H9 (cell line): Measurements from ENCODE around the gene FBXL5. TPM values are rescaled to one million over a fixed set of nuclear protein-coding genes. Genes with fewer than 3 reads are reported as not detected.

Source experiments
- DNase-seq: peaks from one replicate; pipeline ENCODE4 v3.0.0-alpha.2; 2017
- H2AFZ ChIP-seq: one replicate; pipeline ENCODE4 v1.6.1; 2013; ENCODE audit warnings: mild to moderate bottlenecking, low read length, control low read depth, moderate library complexity
- H2AK5ac ChIP-seq: 2 replicates; pipeline ENCODE4 v1.6.1; 2013; ENCODE audit warnings: low read length, control low read depth, mixed read lengths; ENCODE audit not compliant: insufficient read length
- H2BK120ac ChIP-seq: one replicate; pipeline ENCODE4 v1.6.1; 2013; ENCODE audit warnings: low read depth, mild to moderate bottlenecking, low read length, control low read depth, inconsistent platforms; ENCODE audit not compliant: poor library complexity, severe bottlenecking
- H2BK12ac ChIP-seq: 2 replicates; pipeline ENCODE4 v1.6.1; 2013; ENCODE audit warnings: low read length, control low read depth, mixed read lengths, low read depth; ENCODE audit not compliant: insufficient read length
- H2BK15ac ChIP-seq: 2 replicates; pipeline ENCODE4 v1.6.1; 2013; ENCODE audit warnings: low read depth, low read length, control low read depth
- H2BK20ac ChIP-seq: one replicate; pipeline ENCODE4 v1.6.1; 2013; ENCODE audit warnings: low read depth, mild to moderate bottlenecking, low read length, control low read depth, inconsistent platforms; ENCODE audit not compliant: poor library complexity, severe bottlenecking
- H2BK5ac ChIP-seq: 2 replicates; pipeline ENCODE4 v1.6.1; 2013; ENCODE audit warnings: low read length, control low read depth, mixed read lengths; ENCODE audit not compliant: insufficient read length
- H3K14ac ChIP-seq: 2 replicates; pipeline ENCODE4 v1.6.1; 2013; ENCODE audit warnings: low read length, control low read depth; ENCODE audit not compliant: insufficient read depth
- H3K18ac ChIP-seq: 2 replicates; pipeline ENCODE4 v1.6.1; 2013; ENCODE audit warnings: low read depth, mild to moderate bottlenecking, mixed read lengths, low read length, control low read depth; ENCODE audit not compliant: insufficient read length
- H3K23ac ChIP-seq: 2 replicates; pipeline ENCODE4 v1.6.1; 2013; ENCODE audit warnings: low read length, control low read depth, mixed read lengths, low read depth; ENCODE audit not compliant: insufficient read length
- H3K23me2 ChIP-seq: 2 replicates; pipeline ENCODE4 v1.6.1; 2013; ENCODE audit warnings: low read depth, mild to moderate bottlenecking, mixed read lengths, low read length, control low read depth; ENCODE audit not compliant: insufficient read length, poor library complexity, severe bottlenecking
- H3K27ac ChIP-seq: 2 replicates; pipeline ENCODE4 v1.5.1; 2013; ENCODE audit warnings: low read length, control low read depth, mixed read lengths, low read depth; ENCODE audit not compliant: insufficient read length
- H3K27me3 ChIP-seq: 2 replicates; pipeline ENCODE4 v1.6.1; 2013; ENCODE audit warnings: low read length, control low read depth, inconsistent platforms; ENCODE audit not compliant: insufficient read depth
- H3K4ac ChIP-seq: 2 replicates; pipeline ENCODE4 v1.6.1; 2013; ENCODE audit warnings: low read depth, mild to moderate bottlenecking, control low read depth, inconsistent platforms, low read length, moderate library complexity
- H3K4me1 ChIP-seq: 2 replicates; pipeline ENCODE4 v1.6.1; 2013; ENCODE audit warnings: low read length, control low read depth, inconsistent platforms; ENCODE audit not compliant: insufficient read depth
- H3K4me2 ChIP-seq: 2 replicates; pipeline ENCODE4 v1.6.1; 2013; ENCODE audit warnings: low read length, control low read depth, mixed read lengths; ENCODE audit not compliant: insufficient read length, insufficient read depth
- H3K56ac ChIP-seq: 2 replicates; pipeline ENCODE4 v1.6.1; 2013; ENCODE audit warnings: low read depth, mild to moderate bottlenecking, mixed read lengths, low read length, control low read depth; ENCODE audit not compliant: insufficient read length
- H3K79me1 ChIP-seq: 2 replicates; pipeline ENCODE4 v1.6.1; 2013; ENCODE audit warnings: low read depth, mild to moderate bottlenecking, moderate library complexity, low read length, control low read depth, inconsistent platforms; ENCODE audit not compliant: insufficient read depth, poor library complexity, severe bottlenecking
- H3K79me2 ChIP-seq: 2 replicates; pipeline ENCODE4 v1.6.1; 2013; ENCODE audit warnings: low read length, control low read depth, inconsistent platforms; ENCODE audit not compliant: insufficient read depth
- H3K9ac ChIP-seq: 2 replicates; pipeline ENCODE4 v1.6.1; 2013; ENCODE audit warnings: low read length, control low read depth, mixed read lengths; ENCODE audit not compliant: insufficient read length; ENCODE audit errors: extremely low read depth
- H3K9me3 ChIP-seq: one replicate; pipeline ENCODE4 v1.6.1; 2013; ENCODE audit warnings: low read depth, low read length, inconsistent platforms; ENCODE audit not compliant: control insufficient read depth
- H3T11ph ChIP-seq: one replicate; pipeline ENCODE4 v1.6.1; 2013; ENCODE audit warnings: mild to moderate bottlenecking, low read length, control low read depth, inconsistent platforms
- H4K20me1 ChIP-seq: one replicate; pipeline ENCODE4 v1.6.1; 2013; ENCODE audit not compliant: control insufficient read depth, insufficient read length, insufficient read depth
- H4K5ac ChIP-seq: 2 replicates; pipeline ENCODE4 v1.6.1; 2013; ENCODE audit warnings: low read depth, mild to moderate bottlenecking, mixed read lengths, low read length, control low read depth; ENCODE audit not compliant: insufficient read length
- H4K8ac ChIP-seq: replicated peaks from 2 replicates; pipeline ENCODE4 v1.6.1; 2013; ENCODE audit warnings: low read length, control low read depth, mixed read lengths, low read depth; ENCODE audit not compliant: insufficient read length
- H4K91ac ChIP-seq: 2 replicates; pipeline ENCODE4 v1.6.1; 2013; ENCODE audit warnings: low read depth, mild to moderate bottlenecking, moderate library complexity, mixed read lengths, low read length, control low read depth; ENCODE audit not compliant: insufficient read length
- H3K27ac Mint-ChIP-seq, 3 experiments: 2 replicates in 2 of 3; 3 replicates in 1 of 3; pipeline ENCODE4 v1.8.0; 2020 to 2021; ENCODE audit warnings: mixed read lengths in 3 of 3, mild to moderate bottlenecking in 1 of 3, moderate library complexity in 1 of 3
- H3K27me3 Mint-ChIP-seq: 2 replicates; pipeline ENCODE4 v1.8.0; 2021; ENCODE audit warnings: low read depth, mild to moderate bottlenecking, moderate library complexity, mixed read lengths
- H3K36me3 Mint-ChIP-seq, 3 experiments: 2 replicates in 2 of 3; 3 replicates in 1 of 3; pipeline ENCODE4 v1.8.0; 2020 to 2021; ENCODE audit warnings: low read depth in 3 of 3, mixed read lengths in 3 of 3; ENCODE audit not compliant: insufficient read depth in 1 of 3
- H3K4me1 Mint-ChIP-seq, 2 experiments: 2 replicates each; pipeline ENCODE4 v1.8.0; 2020; ENCODE audit warnings: mixed read lengths in 2 of 2
- H3K4me3 Mint-ChIP-seq, 2 experiments: 2 replicates in 1 of 2; 3 replicates in 1 of 2; pipeline ENCODE4 v1.8.0; 2020 to 2021; ENCODE audit warnings: mild to moderate bottlenecking in 2 of 2, mixed read lengths in 2 of 2, moderate library complexity in 1 of 2
- H3K9me3 Mint-ChIP-seq, 2 experiments: 2 replicates in 1 of 2; 3 replicates in 1 of 2; pipeline ENCODE4 v1.8.0; 2020; ENCODE audit warnings: mild to moderate bottlenecking in 2 of 2, mixed read lengths in 2 of 2, moderate library complexity in 1 of 2
- WGBS: extraction: QIAGEN DNeasy Blood & Tissue Kit; methylation state at CpG from one replicate; pipeline ENCODE4 v1.1.7; 2013; ENCODE audit warnings: missing lambda C conversion rate, low lambda C conversion rate, mixed read lengths; ENCODE audit not compliant: insufficient read length; ENCODE audit errors: extremely low coverage; 5-methylcytosine and 5-hydroxymethylcytosine counted together
- total RNA-seq: library from RNA; stranded (reverse); gene quantifications from 2 replicates; pipeline ENCODE4 v1.2.1, GENCODE V29; 2021
- TF ChIP-seq, protein P1 (sequence below): fragments of 200-600 bp; sonication (generic); conservative IDR thresholded peaks from 3 replicates; pipeline ENCODE4 v1.8.0; 2021; ENCODE audit warnings: antibody characterized with exemption, mild to moderate bottlenecking

Gene FBXL5
- total RNA-seq, 1 experiment from 2014 or later = 57.6 TPM

DNA sequence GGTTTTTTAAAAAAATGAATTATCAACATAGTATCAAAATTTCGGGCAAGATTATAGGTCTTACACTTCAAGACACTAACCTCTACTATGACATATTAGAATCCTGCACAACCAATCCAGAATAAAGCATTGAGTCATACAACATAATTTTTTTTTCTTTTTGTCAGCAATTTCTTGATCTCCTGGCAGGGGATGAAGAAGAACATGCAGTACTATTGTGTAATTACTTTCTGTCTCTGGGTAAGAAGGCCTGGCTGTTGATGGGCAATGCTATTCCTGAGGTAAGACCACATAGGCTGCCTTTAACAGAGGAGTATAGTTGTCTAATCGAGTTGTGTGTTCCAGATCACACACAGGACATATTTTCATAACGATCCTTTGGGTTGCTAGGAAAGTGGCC is 67.5 kb downstream of the FBXL5 start:
- no peak overlapping the region for H3K56ac ChIP-seq

More for the DNA sequence above, 67.5 kb downstream of the FBXL5 start:
- Histone ChIP-seq H2BK15ac (no peak overlapping the region), H3K4me1 (no peaks in the 10 kb centered on the region; the same call in 1 of the 2 replicates), H2BK20ac (no peak overlapping the region), H2BK12ac (no peak overlapping the region), H3T11ph (no peak overlapping the region), H3K79me1 (no peaks in the 10 kb centered on the region), H4K20me1 (no peaks in the 10 kb centered on the region), H3K9me3 (no peaks in the 10 kb centered on the region), H3K18ac (no peak overlapping the region), H2BK120ac (no peak overlapping the region), H3K23ac (no peak overlapping the region), H3K27me3 (no peaks in the 10 kb centered on the region), H3K4me2 (no peak overlapping the region), H2AFZ (no peak overlapping the region), H4K91ac (no peak overlapping the region), H3K23me2 (no peaks in the 10 kb centered on the region), H4K8ac (no peak overlapping the region), H3K79me2 (no peaks in the 10 kb centered on the region), H3K27ac (no peak overlapping the region), H3K14ac (no peak overlapping the region), H2AK5ac (no peak overlapping the region), H2BK5ac (no peak overlapping the region), H3K9ac (no peak overlapping the region), H3K4ac (no peak overlapping the region), H4K5ac (no peak overlapping the region)
- WGBS = no CpG with 5 or more reads among the region's 3 CpGs
- Mint-ChIP-seq H3K4me3 (no peak overlapping the region), H3K9me3 (peaks cover 7 to 11% of the 10 kb centered on the region in 2 experiments), H3K4me1 (peaks cover 3 to 4% of the 10 kb centered on the region in 2 experiments; a peak in 2 of 4 replicates), H3K36me3 (peaks cover 8 to 16% (median 9%) of the 10 kb centered on the region in 3 experiments), H3K27me3 (no peaks in the 10 kb centered on the region), H3K27ac (no peak overlapping the region)
- DNase-seq = no peak
- TF ChIP-seq, protein P1, sequence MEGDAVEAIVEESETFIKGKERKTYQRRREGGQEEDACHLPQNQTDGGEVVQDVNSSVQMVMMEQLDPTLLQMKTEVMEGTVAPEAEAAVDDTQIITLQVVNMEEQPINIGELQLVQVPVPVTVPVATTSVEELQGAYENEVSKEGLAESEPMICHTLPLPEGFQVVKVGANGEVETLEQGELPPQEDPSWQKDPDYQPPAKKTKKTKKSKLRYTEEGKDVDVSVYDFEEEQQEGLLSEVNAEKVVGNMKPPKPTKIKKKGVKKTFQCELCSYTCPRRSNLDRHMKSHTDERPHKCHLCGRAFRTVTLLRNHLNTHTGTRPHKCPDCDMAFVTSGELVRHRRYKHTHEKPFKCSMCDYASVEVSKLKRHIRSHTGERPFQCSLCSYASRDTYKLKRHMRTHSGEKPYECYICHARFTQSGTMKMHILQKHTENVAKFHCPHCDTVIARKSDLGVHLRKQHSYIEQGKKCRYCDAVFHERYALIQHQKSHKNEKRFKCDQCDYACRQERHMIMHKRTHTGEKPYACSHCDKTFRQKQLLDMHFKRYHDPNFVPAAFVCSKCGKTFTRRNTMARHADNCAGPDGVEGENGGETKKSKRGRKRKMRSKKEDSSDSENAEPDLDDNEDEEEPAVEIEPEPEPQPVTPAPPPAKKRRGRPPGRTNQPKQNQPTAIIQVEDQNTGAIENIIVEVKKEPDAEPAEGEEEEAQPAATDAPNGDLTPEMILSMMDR = no peak
